Ascending aorta (tissue), 2 donors: Measurements from ENCODE around the gene PPP1CA. TPM values are rescaled to one million over a fixed set of nuclear protein-coding genes. Genes with fewer than 3 reads are reported as not detected.

Source experiments
- DNase-seq, 2 donors: peaks; one replicate each; pipeline ENCODE4 v3.0.0-alpha.2; 2019; ENCODE audit warnings: low spot score in 2 of 2
- H3K27ac ChIP-seq, 2 donors: fragments of 200-600 bp; sonication (generic); one replicate each; pipeline ENCODE4 v1.5.1; 2016 to 2017; ENCODE audit warnings: mild to moderate bottlenecking in 1 of 2
- H3K27me3 ChIP-seq: fragments of 200-600 bp; sonication (generic); one replicate; pipeline ENCODE4 v1.5.1; 2017
- H3K36me3 ChIP-seq, 2 donors: fragments of 200-600 bp; sonication (generic); one replicate each; pipeline ENCODE4 v1.5.1; 2016
- H3K4me1 ChIP-seq, 2 donors: fragments of 200-600 bp; sonication (generic); one replicate each; pipeline ENCODE4 v1.5.1; 2016 to 2017; ENCODE audit warnings: mild to moderate bottlenecking in 1 of 2
- H3K4me3 ChIP-seq, 2 donors: fragments of 200-600 bp; sonication (generic); one replicate each; pipeline ENCODE4 v1.5.1; 2016 to 2017; ENCODE audit warnings: mild to moderate bottlenecking in 1 of 2
- H3K9me3 ChIP-seq, 2 donors: fragments of 200-600 bp; sonication (generic); one replicate each; pipeline ENCODE4 v1.5.1; 2016
- CTCF ChIP-seq, 3 experiments: fragments of 200-600 bp in 2 of 3; fragments of 450-650 bp in 1 of 3; sonication (generic) in 2 of 3; IDR thresholded peaks; one replicate each; pipeline ENCODE4 v1.5.1; 2016 to 2019; ENCODE audit warnings: antibody characterized with exemption in 3 of 3, mild to moderate bottlenecking in 1 of 3, moderate library complexity in 1 of 3
- intact Hi-C: fragments of 100-400 bp; cut with DNase I; formaldehyde crosslinking; loops from one replicate; pipeline ENCODE4 v1.15.1; 2023
- total RNA-seq: library from RNA; depleted of rRNA; stranded (reverse); fragments of >200 nt; gene quantifications from one replicate; pipeline ENCODE4 v1.1.0, GENCODE V29; 2016

The PPP1CA gene
- total RNA-seq, 1 donor from 2014 or later, result 113 TPM

GRCh38 chr11:67355794-67356386 is 45.8 kb downstream of the PPP1CA start:
- intact Hi-C loops, result loop anchor here (1.0 kb wide), 1 partner anchor 16 kb away; no protein-coding TSS in a partner anchor
- H3K9me3 ChIP-seq, result no peaks in the 10 kb centered on the region
- DNase-seq, result no peak
- no peak overlapping the region for H3K4me3 ChIP-seq
- peak overlapping the region; percentile 98 to 99 for H3K27ac ChIP-seq
- peaks cover 26 to 57% of the 10 kb centered on the region in 2 donors for H3K4me1 ChIP-seq
- H3K27me3 ChIP-seq, result no peaks in the 10 kb centered on the region
- no peaks in the 10 kb centered on the region for H3K36me3 ChIP-seq
- no peak for TF ChIP-seq CTCF (IDR thresholded peaks at IDR 0.05)

- Histone ChIP-seq H3K4me3 (peak overlapping the region in 1 of 2 donors; percentile 2), H3K27me3 (no peaks in the 10 kb centered on the region), H3K9me3 (no peaks in the 10 kb centered on the region), H3K36me3 (no peaks in the 10 kb centered on the region), H3K27ac (peak overlapping the region; percentile 98 to 99), H3K4me1 (peaks cover 26 to 60% of the 10 kb centered on the region in 2 donors)
- no peak for TF ChIP-seq CTCF (IDR thresholded peaks at IDR 0.05)
- intact Hi-C loops, result no loop called here
- no peak for DNase-seq
These were observed 46.5 kb downstream of the PPP1CA start for GRCh38 chr11:67355023-67355793.

- Histone ChIP-seq H3K36me3 (no peaks in the 10 kb centered on the region), H3K4me1 (peaks cover 26 to 60% of the 10 kb centered on the region in 2 donors), H3K27me3 (no peaks in the 10 kb centered on the region), H3K9me3 (no peaks in the 10 kb centered on the region), H3K27ac (peak overlapping the region; percentile 98 to 99), H3K4me3 (peak overlapping the region; percentile 20 to 80)
- no peak for TF ChIP-seq CTCF (IDR thresholded peaks at IDR 0.05)
- intact Hi-C loops, result no loop called here
- DNase-seq, result peak; percentile 74 to 97
These were observed 47.3 kb downstream of the PPP1CA start for GRCh38 chr11:67354075-67355022.

- peak; percentile 96 to 100 for DNase-seq
- intact Hi-C loops, result loop anchor here (1.0 to 2.0 kb wide), 3 partner anchors 21 to 235 kb away; partner anchors contain the start of genes KDM2A and PITPNM1
- Histone ChIP-seq H3K9me3 (no peaks in the 10 kb centered on the region), H3K4me1 (peaks cover 26 to 60% of the 10 kb centered on the region in 2 donors), H3K4me3 (peak within 1 kb of the TSS; percentile 68 to 80), H3K27me3 (no peaks in the 10 kb centered on the region), H3K27ac (peak within 1 kb of the TSS; percentile 98 to 99), H3K36me3 (no peaks in the 10 kb centered on the region)
- TF ChIP-seq CTCF (IDR thresholded peaks at IDR 0.05), result no peak
These were observed 48.2 kb downstream of the PPP1CA start, which contains the start of gene POLD4 for GRCh38 chr11:67353317-67354074. TSS of gene POLD4 (minus strand) at chr11:67353546. CDS start at chr11:67353399, 147 bp downstream.
